GM19397 (cell line): ENCODE measurements around the gene CENPA.
"Not testable (repeated sequence)": the region's sequence is repeated elsewhere in the genome, so short reads cannot be mapped to it uniquely, and the experiment has no call there.

ENCODE experiments used
- ATAC-seq: cut with Tn5 transposase; IDR thresholded peaks from one replicate; pipeline ENCODE4 v1.9.1; 2021; ENCODE audit warnings: mild to moderate bottlenecking, moderate library complexity; ENCODE audit not compliant: unreplicated experiment

CENPA gene

GRCh38 chr2:26785431-26786206, at the start of gene CENPA:
TSS of gene CENPA (plus strand) at chr2:26786056. CDS start at chr2:26786197, 141 bp downstream.
- ATAC-seq: peak; percentile 95

DNA sequence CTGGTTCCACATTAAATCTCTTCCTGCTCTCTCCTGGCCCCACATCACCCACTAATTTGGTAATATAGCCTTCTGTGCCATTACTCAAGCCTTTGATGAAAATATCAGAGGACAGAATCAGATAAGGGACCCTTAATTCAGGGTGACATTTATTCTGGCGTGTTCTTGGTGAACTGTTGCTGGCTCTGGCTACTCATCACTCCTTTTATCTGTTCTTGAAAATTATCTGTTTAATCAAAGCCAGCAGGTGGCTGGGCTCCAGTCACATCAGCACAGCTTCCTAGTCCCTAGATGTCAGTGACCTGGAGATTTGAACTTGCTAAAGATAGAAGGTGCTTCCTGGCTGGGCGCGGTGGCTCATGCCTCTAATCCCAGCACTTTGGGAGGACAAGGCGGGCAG, 48.6 kb upstream of the CENPA start:
- ATAC-seq: no peak

DNA sequence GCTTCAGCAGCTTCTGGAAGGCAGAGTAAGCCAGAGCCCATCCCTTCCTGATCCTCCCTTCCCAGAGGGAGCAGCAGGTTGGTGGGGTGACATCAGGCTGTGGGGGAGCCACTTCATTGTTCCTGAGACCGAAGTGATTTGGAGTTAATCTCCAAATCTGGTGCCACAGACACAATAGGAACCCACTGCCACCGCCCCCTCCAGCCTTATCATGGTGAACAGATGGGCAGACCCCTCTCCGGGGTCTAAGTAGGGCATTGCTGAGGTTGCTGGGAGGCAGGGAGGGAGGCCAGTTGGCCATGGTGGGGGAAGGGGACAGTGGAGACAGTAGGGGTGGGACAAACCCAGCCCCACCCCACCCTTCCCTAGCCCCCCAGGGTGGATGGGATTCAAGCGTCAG, 47.4 kb upstream of the CENPA start:
- no peak for ATAC-seq

GRCh38 chr2:26739514-26739913, 46.3 kb upstream of the CENPA start:
- no peak for ATAC-seq

DNA sequence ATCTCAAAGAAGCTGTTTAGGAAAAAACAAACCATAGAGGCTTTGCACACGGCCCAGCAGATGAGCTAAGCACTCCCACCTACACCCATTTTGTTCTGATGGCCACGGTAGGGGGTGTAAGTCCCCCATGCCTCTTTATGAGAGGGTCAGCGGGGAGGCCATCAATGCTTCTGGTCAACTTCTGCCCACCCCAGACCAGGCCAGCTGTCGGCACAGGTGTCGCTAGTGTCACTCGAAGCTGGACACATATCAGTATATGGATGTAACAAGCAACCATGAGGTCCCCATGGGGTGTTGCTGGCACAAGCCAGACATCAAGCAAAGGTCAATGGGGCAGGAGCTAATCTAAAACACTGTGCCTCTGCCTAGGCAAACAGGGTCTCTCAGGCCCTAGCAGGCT, 45.5 kb upstream of the CENPA start:
- no peak for ATAC-seq

- ATAC-seq: no peak
These were observed 45.0 kb upstream of the CENPA start for GRCh38 chr2:26740890-26741302.

GRCh38 chr2:26742048-26742770, 43.6 kb upstream of the CENPA start:
- ATAC-seq: no peak

GRCh38 chr2:26743852-26744251, 42.0 kb upstream of the CENPA start:
- no peak for ATAC-seq

DNA sequence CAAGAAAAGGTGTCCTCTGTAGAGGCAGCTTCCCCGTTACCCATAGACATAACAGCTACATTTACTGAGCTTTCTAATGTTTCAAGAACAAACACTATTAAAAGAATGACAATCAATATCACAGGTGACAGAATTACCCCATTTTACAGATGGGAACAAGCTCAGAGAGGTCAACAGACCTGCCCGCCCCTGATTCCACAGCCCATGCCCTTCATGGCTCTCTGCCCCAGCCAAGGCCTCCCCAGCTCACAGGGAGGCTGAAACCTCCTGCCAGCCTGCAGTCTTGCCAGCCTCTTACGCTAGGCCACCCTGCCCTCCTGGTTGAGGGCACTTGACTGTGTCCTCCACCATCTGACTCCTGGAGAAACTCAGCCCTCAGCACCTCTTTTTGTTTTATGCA, 40.9 kb upstream of the CENPA start:
- ATAC-seq: no peak

DNA sequence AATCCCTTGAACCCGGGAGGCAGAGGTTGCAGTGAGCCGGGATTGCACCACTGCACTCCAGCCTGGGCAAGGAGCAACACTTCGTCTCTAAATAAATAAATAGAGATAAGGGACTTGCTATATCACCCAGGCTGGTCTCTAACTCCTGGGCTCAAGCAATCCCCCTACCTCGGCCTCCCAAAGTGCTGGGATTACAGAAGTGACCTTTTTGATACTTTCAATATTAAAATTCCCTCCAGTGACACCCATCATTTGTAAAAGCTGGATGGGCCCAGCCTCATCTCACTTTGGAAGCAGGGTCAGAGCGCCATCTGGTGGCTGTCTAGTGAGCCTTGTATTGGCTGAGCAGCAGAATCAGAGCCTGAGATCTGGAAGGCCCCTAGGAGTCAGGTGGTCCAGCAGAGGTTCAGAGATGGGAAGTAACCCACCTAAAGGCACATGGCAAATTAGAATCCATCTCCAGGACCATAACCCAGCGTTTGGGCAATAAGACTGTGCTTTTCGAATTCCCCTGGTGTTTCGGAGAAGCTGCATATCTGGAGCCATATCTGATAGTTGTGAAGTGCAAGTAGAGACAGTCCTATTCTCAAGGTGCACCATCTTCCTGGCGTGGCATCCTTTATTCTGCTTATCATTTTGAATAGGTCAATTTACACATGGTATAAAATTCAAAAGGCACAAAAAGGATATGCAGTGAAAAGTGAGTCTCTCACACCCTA, 40.1 kb upstream of the CENPA start:
- ATAC-seq: no peak

DNA sequence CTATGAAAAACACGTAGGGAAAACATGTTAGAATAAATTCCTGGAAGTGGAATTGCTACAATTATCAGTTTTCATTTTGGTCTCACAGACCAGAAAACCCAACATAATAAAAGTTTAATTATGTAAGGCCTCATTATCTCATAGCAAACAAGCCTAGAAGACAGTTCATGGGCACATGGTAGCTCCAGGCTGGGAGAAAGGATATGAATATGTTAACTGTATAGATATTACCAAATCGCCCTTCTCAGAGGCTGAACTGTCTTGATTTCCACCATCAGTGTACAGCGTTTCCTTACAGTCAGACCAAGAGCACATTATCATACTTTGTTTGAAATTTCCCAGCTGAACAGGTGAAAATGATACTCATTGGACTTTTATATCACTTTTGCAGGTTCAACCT, 38.9 kb upstream of the CENPA start:
- ATAC-seq: no peak

- ATAC-seq: not testable (repeated sequence)
These were observed 36.0 kb upstream of the CENPA start for GRCh38 chr2:26749787-26750420.

DNA sequence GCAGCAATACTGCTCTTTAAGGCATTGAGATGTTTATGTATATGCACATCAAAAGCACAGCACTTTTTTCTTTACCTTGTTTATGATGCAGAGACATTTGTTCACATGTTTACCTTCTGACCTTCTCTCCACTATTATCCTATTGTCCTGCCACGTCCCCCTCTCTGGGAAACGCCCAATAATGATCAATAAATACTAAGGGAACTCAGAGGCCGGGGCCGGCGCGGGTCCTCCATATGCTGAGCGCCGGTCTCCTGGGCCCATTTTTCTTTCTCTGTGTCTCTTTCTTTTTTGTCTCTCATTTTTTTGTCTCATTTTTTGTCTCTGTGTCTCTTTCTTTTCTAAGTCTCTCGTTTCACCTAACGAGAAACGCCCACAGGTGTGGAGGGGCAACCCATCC, 35.4 kb upstream of the CENPA start:
- not testable (repeated sequence) for ATAC-seq

GRCh38 chr2:26752656-26753055, 33.2 kb upstream of the CENPA start:
- no peak for ATAC-seq

DNA sequence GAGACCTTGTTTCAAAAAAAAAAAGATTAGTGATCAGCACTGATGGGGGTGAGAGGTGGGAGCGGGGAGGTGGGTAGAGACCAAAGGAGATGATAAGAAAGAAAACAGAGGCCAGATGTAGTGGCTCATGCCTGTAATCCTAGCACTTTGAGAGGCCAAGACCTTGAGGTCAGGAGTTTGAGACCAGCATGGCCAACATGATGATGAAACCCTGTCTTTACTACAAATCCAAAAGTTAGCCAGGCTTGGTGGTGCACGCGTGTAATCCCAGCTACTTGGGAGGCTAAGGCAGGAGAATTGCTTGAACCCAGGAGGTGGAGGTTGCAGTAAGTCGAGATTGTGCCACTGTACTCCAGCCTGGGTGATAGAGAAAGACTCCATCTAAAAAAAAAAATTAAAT, 31.3 kb upstream of the CENPA start:
- ATAC-seq: no peak

- ATAC-seq: no peak
These were observed 30.7 kb upstream of the CENPA start for GRCh38 chr2:26754972-26755670.

DNA sequence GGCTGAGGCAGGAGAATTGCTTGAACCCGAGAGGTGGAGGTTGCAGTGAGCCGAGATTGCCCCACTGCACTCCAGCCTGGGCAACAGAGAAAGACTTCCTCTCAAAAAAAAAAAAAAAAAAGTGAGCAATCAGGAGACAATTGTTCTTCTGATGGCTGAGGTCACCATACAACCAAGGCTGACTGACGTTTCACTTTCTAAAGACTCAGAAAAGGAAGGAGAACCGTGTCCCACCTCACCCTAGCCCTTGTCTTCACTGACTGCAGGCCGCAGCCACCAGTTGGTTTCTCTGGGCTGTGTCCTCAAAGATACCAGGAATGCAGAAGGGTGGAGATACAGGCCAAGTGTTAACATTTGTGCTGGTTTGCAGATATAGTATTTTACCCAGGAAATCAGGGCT, 29.5 kb upstream of the CENPA start:
- no peak for ATAC-seq

- ATAC-seq: no peak
These were observed 27.7 kb upstream of the CENPA start for GRCh38 chr2:26757873-26758789.

DNA sequence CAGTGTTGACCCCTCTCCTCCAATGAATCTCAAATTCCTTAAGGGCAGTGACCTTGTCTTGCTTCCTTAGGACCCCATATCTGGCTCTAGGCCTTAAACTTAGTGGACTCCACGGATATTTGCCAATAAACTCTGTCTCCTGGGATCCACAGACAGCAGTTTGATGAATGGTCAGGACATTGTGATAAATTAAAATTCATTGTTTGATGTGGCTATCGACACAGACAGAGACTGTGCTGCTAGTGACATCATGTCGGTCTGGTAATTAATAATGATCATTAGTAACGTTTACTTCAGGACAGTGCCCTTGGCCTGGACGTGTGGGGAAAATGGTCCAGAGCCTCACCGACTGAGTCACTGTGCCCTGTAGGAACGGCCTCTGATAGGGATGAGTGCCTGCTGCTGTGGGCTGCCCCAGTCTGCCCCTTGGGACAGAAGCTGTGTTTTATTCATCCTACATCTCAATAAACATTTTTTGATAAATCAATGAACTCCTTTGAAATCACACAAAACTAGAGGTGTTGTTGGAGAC, 27.0 kb upstream of the CENPA start:
- ATAC-seq: no peak
